Measurements from ENCODE around the gene NSD1.

NSD1 gene

GRCh38 chr5:177128551-177128981, 5.0 kb upstream of the NSD1 start:
- no peak for DNase-seq (ENCODE audit: low read depth, low spot score)
- TF ChIP-seq, protein P1, sequence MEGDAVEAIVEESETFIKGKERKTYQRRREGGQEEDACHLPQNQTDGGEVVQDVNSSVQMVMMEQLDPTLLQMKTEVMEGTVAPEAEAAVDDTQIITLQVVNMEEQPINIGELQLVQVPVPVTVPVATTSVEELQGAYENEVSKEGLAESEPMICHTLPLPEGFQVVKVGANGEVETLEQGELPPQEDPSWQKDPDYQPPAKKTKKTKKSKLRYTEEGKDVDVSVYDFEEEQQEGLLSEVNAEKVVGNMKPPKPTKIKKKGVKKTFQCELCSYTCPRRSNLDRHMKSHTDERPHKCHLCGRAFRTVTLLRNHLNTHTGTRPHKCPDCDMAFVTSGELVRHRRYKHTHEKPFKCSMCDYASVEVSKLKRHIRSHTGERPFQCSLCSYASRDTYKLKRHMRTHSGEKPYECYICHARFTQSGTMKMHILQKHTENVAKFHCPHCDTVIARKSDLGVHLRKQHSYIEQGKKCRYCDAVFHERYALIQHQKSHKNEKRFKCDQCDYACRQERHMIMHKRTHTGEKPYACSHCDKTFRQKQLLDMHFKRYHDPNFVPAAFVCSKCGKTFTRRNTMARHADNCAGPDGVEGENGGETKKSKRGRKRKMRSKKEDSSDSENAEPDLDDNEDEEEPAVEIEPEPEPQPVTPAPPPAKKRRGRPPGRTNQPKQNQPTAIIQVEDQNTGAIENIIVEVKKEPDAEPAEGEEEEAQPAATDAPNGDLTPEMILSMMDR (IDR thresholded peaks at IDR 0.05; ENCODE audit: low read depth, low read length) = no peak
- in situ Hi-C loops (cut with HindIII; ENCODE audit: low sequenced_read_pairs) = no loop called here
- H3K4me3 ChIP-seq (ENCODE audit: low read depth, low read length) = no peak overlapping the region

DNA sequence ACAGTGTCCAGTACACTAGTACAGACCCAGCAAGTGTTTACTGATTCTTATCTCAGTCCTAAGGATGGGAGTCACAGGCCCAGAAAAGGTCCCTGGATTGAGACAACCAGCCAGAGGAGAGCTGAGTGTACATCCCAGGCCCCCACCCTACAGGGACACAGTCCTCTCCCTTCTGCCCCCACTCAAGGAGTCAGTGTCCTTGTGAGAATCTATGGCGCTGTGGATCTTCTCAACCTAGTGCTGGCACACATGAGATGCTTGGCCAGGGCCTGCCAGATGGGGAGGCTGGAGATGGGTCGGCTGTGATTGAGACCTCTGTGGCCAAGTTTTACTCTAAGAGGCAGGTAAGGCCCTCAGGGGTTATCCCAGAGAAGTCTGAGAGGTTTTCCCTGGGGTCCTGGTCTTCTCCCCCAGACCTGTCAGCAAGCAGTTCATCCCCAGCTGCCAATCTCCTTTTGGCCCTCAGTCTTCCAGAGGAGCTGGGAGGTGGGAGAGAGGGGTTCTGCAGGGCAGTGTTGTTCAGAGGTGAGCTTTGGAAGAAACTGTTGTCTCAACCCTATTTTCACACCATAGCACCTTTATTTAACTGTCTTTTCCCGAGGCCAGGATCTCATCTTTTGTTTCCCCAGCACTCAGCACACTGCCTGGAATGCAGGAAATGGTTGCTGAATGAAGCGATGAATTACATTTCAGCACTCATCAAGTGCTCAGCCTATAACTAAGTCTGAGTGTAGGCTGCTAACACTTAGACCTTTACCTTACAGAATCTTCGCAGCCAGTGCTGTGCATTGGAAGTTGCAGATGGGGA, 3.2 kb upstream of the NSD1 start:
- DNase-seq (ENCODE audit: low read depth, low spot score) = no peak
- in situ Hi-C loops (cut with HindIII; ENCODE audit: low sequenced_read_pairs) = no loop called here
- TF ChIP-seq, protein P1 (IDR thresholded peaks at IDR 0.05; ENCODE audit: low read depth, low read length) = no peak
- H3K4me3 ChIP-seq (ENCODE audit: low read depth, low read length) = no peak overlapping the region

DNA sequence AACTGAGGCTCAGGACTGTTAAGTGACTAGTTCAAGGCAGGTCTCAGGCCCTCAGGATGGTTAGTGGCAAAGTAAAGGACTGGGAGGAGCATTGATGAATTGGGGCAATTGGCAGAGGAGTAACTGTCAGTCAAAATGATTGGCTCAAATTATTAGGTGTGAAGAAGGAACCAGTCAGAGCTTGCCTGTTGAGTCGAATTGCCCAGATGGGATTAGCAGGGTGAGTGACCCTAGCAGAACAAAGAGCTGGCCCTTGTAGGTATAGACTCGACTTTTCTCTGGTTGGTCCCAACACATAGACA, 2.6 kb upstream of the NSD1 start:
- TF ChIP-seq, protein P1 (IDR thresholded peaks at IDR 0.05; ENCODE audit: low read depth, low read length) = no peak
- H3K4me3 ChIP-seq (ENCODE audit: low read depth, low read length) = no peak overlapping the region
- DNase-seq (ENCODE audit: low read depth, low spot score) = no peak
- in situ Hi-C loops (cut with HindIII; ENCODE audit: low sequenced_read_pairs) = no loop called here

GRCh38 chr5:177131352-177132135, 2.0 kb upstream of the NSD1 start:
- no peak overlapping the region for H3K4me3 ChIP-seq (ENCODE audit: low read depth, low read length)
- in situ Hi-C loops (cut with HindIII; ENCODE audit: low sequenced_read_pairs) = no loop called here
- no peak for DNase-seq (ENCODE audit: low read depth, low spot score)
- TF ChIP-seq, protein P1 (IDR thresholded peaks at IDR 0.05; ENCODE audit: low read depth, low read length) = no peak

DNA sequence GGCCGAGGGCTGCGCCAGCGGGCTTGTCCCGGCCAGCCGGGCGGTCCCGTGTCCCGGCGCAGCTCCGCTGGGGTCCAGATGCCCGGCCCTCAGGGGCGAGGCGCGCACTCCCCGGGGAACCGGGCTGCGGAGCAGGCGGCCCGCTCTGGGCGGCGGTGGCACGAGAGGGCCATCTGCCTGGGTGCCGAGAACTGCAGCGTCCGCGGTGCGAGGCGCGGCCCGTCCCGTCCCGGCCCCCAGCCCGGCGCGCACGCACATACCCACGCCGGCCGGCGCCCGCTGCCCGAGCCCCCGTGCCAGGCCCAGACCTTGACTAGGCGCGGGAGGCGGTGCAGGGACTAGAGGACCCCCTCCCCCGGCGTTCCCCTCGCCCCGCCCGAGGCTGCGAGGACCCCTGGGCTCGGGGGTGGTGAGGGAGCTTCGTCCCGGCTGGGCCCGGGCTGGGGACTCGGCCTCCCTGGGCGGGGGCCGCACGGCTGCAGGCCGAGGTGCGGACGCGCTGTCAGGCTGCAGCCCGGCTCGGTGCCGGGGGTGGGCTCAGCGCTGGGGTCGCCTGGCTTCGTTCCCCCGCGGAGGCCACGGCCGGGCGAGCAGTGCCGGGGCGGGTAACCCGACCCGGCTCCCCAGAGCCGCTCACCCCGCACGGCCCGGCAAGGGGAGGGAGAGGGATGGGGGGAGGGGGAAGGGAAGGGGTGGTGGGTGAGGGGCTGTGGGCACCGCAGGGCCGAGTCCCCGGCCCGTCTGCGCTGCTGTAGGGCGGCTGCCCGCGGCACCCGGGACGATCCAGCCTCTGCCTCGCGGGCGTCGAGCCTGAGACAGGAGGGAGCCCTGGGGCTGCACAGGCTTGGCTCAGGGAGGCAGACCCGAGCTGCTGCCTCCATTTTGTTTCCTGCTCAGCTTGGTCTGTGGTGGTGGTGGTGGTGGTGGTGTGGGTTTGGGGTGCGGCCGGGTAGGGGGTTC, 1.2 kb upstream of the NSD1 start:
- H3K4me3 ChIP-seq (ENCODE audit: low read depth, low read length) = no peak overlapping the region
- TF ChIP-seq, protein P1 (IDR thresholded peaks at IDR 0.05; ENCODE audit: low read depth, low read length) = no peak
- DNase-seq (ENCODE audit: low read depth, low spot score) = no peak
- in situ Hi-C loops (cut with HindIII; ENCODE audit: low sequenced_read_pairs) = no loop called here

All from astrocyte of the spinal cord (primary cell).